ENCODE data around the gene EPHB2.

Gene EPHB2

GRCh38 chr1:22772014-22772413 lies 61.4 kb downstream of the EPHB2 start:
- Histone ChIP-seq H3K36me3 (ENCODE audit: low read depth) (no peaks in the 10 kb centered on the region), H3K4me3 (ENCODE audit: severe bottlenecking) (no peak overlapping the region), H3K9me3 (ENCODE audit: severe bottlenecking) (no peaks in the 10 kb centered on the region), H3K27me3 (ENCODE audit: insufficient read depth, poor library complexity, severe bottlenecking) (no peaks in the 10 kb centered on the region), H3K27ac (ENCODE audit: poor library complexity, severe bottlenecking) (no peak overlapping the region), H3K4me1 (ENCODE audit: insufficient read depth, poor library complexity, severe bottlenecking) (no peaks in the 10 kb centered on the region)
- DNase-seq (ENCODE audit: low spot score): no peak
- TF ChIP-seq, protein P1, sequence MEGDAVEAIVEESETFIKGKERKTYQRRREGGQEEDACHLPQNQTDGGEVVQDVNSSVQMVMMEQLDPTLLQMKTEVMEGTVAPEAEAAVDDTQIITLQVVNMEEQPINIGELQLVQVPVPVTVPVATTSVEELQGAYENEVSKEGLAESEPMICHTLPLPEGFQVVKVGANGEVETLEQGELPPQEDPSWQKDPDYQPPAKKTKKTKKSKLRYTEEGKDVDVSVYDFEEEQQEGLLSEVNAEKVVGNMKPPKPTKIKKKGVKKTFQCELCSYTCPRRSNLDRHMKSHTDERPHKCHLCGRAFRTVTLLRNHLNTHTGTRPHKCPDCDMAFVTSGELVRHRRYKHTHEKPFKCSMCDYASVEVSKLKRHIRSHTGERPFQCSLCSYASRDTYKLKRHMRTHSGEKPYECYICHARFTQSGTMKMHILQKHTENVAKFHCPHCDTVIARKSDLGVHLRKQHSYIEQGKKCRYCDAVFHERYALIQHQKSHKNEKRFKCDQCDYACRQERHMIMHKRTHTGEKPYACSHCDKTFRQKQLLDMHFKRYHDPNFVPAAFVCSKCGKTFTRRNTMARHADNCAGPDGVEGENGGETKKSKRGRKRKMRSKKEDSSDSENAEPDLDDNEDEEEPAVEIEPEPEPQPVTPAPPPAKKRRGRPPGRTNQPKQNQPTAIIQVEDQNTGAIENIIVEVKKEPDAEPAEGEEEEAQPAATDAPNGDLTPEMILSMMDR (IDR thresholded peaks at IDR 0.05; ENCODE audit: poor library complexity, severe bottlenecking): no peak
- ATAC-seq (ENCODE audit: low read depth): no peak

- Histone ChIP-seq H3K9me3 (ENCODE audit: severe bottlenecking) (no peaks in the 10 kb centered on the region), H3K4me3 (ENCODE audit: severe bottlenecking) (no peak overlapping the region), H3K36me3 (ENCODE audit: low read depth) (no peaks in the 10 kb centered on the region), H3K27ac (ENCODE audit: poor library complexity, severe bottlenecking) (no peak overlapping the region), H3K4me1 (ENCODE audit: insufficient read depth, poor library complexity, severe bottlenecking) (no peaks in the 10 kb centered on the region), H3K27me3 (ENCODE audit: insufficient read depth, poor library complexity, severe bottlenecking) (no peaks in the 10 kb centered on the region)
- ATAC-seq (ENCODE audit: low read depth) (no peak), DNase-seq (ENCODE audit: low spot score) (no peak)
- TF ChIP-seq, protein P1 (IDR thresholded peaks at IDR 0.05; ENCODE audit: poor library complexity, severe bottlenecking): no peak
These were observed 63.6 kb downstream of the EPHB2 start for GRCh38 chr1:22773981-22774832.

GRCh38 chr1:22774833-22775182 lies 64.2 kb downstream of the EPHB2 start:
- H3K27ac ChIP-seq (ENCODE audit: poor library complexity, severe bottlenecking): no peak overlapping the region
- TF ChIP-seq, protein P1 (IDR thresholded peaks at IDR 0.05; ENCODE audit: poor library complexity, severe bottlenecking): no peak
- no peaks in the 10 kb centered on the region for H3K9me3 ChIP-seq (ENCODE audit: severe bottlenecking)
- H3K4me3 ChIP-seq (ENCODE audit: severe bottlenecking): no peak overlapping the region
- H3K36me3 ChIP-seq (ENCODE audit: low read depth): no peaks in the 10 kb centered on the region
- DNase-seq (ENCODE audit: low spot score) (no peak), ATAC-seq (ENCODE audit: low read depth) (no peak)
- H3K27me3 ChIP-seq (ENCODE audit: insufficient read depth, poor library complexity, severe bottlenecking): no peaks in the 10 kb centered on the region
- H3K4me1 ChIP-seq (ENCODE audit: insufficient read depth, poor library complexity, severe bottlenecking): no peaks in the 10 kb centered on the region

DNA sequence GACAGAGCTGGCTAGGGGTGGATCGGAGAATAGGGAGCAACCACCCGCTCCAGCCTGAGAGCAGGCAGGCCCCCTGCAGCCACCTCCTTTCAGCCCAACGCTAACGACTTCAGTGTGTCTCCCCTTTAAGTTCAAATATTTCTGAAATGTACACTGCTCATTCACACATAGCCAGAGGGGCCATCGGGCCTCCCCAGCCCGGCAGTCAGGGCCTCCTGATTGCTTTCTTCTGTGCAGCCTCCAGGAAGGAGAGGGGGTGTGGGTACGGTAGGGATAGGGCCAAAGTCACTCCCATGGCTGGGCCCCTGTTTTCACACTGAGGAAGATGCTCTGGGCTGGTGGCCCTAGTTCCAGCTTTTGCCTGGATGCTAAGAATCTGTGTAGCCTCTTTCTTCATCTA lies 64.8 kb downstream of the EPHB2 start:
- no peak for ATAC-seq (ENCODE audit: low read depth)
- TF ChIP-seq, protein P1 (IDR thresholded peaks at IDR 0.05; ENCODE audit: poor library complexity, severe bottlenecking): no peak
- H3K4me3 ChIP-seq (ENCODE audit: severe bottlenecking): no peak overlapping the region
- no peaks in the 10 kb centered on the region for H3K27me3 ChIP-seq (ENCODE audit: insufficient read depth, poor library complexity, severe bottlenecking)
- H3K36me3 ChIP-seq (ENCODE audit: low read depth): no peaks in the 10 kb centered on the region
- no peaks in the 10 kb centered on the region for H3K9me3 ChIP-seq (ENCODE audit: severe bottlenecking)
- H3K27ac ChIP-seq (ENCODE audit: poor library complexity, severe bottlenecking): no peak overlapping the region
- DNase-seq (ENCODE audit: low spot score): no peak
- H3K4me1 ChIP-seq (ENCODE audit: insufficient read depth, poor library complexity, severe bottlenecking): no peaks in the 10 kb centered on the region

DNA sequence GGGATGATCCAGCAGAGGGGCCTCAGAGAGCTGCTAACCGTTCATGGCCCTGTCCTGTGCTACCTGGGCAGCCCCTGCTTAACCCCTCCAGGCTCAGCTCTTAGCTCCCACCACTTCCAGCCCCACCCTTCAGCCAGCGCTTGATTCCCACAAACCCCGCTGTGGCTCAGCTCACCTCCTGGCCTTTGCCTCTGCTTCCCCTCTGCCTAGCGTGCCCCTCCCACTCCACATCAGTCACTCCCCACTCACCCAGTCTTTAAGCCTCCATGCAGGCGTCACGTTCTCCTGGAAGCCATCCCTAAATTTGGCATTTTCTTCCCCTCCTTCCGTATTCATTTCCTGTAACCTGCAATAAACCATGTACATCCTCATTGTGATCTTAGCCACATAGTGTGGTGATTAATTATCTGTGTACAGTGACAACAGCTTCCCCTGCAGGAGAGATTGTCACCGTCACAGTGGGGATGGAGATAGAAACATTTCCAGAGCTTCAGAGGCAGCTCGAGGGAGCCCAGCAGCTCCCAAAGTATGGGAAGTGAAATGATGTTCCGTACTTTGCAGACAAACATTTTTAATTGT lies 65.5 kb downstream of the EPHB2 start:
- no peak for ATAC-seq (ENCODE audit: low read depth)
- Histone ChIP-seq H3K4me3 (ENCODE audit: severe bottlenecking) (no peak overlapping the region), H3K9me3 (ENCODE audit: severe bottlenecking) (no peaks in the 10 kb centered on the region), H3K27me3 (ENCODE audit: insufficient read depth, poor library complexity, severe bottlenecking) (no peaks in the 10 kb centered on the region), H3K36me3 (ENCODE audit: low read depth) (no peaks in the 10 kb centered on the region), H3K4me1 (ENCODE audit: insufficient read depth, poor library complexity, severe bottlenecking) (no peaks in the 10 kb centered on the region), H3K27ac (ENCODE audit: poor library complexity, severe bottlenecking) (no peak overlapping the region)
- TF ChIP-seq, protein P1 (IDR thresholded peaks at IDR 0.05; ENCODE audit: poor library complexity, severe bottlenecking): no peak
- no peak for DNase-seq (ENCODE audit: low spot score)
